ENCODE results near the gene KCNJ16.

Gene KCNJ16

DNA sequence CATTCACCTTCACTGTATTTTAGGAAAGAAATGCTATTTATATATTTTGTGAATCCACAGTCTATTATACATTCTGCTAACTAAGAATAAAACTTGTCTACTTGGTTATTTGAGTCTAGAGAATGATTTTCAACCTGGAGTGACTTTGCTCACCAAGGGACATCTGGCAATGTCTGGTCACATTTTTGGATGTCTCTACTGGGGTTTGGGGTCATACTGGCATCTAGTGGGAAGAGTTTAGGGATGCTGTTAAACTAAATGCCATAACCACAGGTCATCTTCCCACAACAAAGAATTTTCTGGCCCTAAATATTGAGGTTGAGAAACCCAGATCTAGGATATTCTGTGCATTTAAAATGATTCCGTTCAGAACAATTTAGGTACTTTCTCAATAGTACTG is 26.0 kb downstream of the KCNJ16 start:
- no peak for DNase-seq

- no peak for DNase-seq
These were observed 27.5 kb downstream of the KCNJ16 start for GRCh38 chr17:70102531-70102930.

GRCh38 chr17:70104791-70105523 is 29.9 kb downstream of the KCNJ16 start:
- DNase-seq, result no peak

GRCh38 chr17:70105641-70106040 is 30.6 kb downstream of the KCNJ16 start:
- no peak for DNase-seq

DNA sequence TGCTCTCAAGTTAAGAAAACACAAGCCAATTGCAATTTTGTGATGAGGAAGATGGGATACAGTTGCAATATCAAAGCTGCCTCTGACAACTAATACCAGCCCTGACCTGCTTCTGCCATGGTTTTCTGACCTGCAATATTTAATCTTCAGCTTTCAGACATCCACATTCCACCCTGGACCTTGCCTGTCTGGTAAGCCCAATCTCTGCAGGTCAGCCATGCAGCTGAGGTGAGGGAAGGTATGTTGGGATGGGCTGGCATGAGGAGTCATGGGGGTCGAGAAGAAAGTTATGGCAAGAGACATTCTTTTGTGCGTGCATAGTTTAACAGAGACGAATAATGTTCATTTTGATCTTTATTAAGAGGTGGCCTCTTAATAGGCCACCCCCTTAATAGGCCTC is 31.5 kb downstream of the KCNJ16 start:
- no peak for DNase-seq

DNA sequence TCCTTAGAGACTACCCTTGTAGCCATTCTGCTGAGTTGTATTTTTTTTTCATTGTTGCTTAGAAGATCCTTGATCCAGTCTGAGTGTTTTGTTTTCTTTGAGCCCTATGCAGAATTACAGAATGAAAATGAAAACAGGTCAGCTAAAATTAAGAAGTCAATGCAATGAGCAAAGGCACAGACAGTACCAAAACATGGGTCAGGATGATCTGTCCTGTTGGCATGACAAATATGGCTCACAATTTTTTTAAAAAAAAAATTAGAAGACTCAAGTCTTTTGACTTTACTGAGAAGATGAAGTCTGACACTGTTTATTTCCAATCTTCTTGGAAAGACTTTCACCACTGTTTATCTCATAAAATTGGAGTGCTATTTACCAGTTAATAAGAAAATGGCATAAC is 32.4 kb downstream of the KCNJ16 start:
- no peak for DNase-seq

DNA sequence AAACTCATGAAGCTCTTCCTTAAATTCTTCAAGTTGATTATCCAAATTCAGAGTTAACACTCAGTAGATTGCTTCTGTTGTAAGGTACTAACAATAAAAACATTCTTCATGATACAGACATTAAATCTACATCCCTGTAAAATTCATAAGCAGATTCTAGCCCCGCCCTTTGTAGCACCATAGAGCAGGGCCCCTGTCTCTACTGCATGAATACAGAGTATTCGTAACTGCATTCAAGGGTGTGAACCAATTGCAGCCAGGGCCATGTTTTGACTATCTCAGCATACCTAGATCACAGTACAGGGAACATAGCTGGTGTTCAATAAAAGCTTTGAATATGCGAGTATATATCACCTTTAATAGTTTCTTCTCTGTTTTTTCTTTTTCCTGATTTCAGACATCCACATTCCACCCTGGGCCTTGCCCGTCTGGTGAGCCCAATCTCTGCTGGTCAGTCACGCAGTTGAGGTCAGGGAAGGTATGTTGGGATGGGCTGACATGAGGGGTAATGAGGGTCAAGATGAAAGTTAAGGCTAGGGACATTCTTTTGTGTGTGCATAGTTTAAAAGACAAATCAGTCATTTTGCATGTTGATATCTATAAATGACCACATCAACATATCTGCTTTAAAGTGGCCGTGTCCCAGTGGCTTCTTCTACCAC is 33.0 kb downstream of the KCNJ16 start:
- DNase-seq, result no peak

- no peak for DNase-seq
These were observed 34.5 kb downstream of the KCNJ16 start for GRCh38 chr17:70109497-70109896.

- no peak for DNase-seq
These were observed 35.4 kb downstream of the KCNJ16 start for GRCh38 chr17:70110443-70110880.

DNA sequence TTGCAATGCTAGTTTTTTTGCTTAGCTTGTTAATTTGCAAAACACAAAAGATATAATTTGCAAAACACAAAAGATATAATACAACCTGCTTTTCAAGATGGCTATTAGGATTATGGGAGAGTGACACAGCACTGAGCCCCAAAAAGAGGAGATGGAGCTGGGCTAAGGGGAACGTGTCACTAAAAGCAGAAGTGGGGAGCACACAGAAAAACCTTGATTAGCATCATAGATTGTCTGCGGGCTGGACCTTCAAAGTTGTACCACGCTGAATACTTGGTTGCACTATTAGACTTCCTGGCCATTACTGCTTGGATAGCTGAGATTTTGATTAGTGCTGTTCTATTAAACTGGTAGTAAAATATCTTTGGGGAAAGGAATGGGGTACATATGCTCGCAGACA is 36.2 kb downstream of the KCNJ16 start:
- DNase-seq, result no peak

DNA sequence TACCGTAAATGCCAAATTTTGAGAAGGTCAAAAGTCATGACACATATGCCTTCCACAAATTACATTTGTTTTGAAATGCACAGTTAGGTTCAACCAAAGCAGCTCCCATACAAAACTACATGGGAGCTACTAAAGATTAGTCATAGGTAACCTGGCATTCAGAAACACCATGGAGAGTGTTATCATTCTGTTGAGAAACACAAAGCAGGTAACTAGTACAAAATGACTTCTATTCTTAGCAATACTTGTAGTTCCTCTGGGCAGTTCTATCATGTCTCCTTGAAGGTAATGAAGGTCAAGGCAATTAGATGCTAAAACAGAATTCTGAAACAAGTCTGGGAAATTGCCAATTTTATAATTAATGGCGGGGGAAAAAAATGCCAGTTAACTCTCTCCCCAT is 39.4 kb downstream of the KCNJ16 start:
- no peak for DNase-seq

GRCh38 chr17:70115126-70115525 is 40.1 kb downstream of the KCNJ16 start:
- no peak for DNase-seq

- no peak for DNase-seq
These were observed 41.9 kb downstream of the KCNJ16 start for GRCh38 chr17:70116919-70117318.

DNA sequence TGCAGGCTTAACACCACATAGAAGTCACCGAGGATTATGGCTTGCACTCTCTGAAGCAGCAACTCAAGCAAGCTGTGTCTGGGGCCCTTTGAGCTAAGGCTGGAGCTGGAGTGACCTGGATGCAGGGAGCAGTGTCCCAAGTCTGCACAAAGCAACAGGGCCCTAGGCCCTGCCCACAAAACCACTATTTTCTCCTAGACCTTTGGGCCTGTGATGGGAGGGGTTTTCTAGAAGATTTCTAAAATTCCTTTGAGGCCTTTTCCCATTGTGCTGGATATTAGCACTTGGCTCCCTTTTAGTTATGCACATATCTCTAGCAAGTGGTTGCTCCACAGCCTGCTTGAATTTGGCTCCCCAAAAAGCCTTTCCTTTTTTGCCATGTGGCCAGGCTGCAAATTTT is 44.5 kb downstream of the KCNJ16 start:
- DNase-seq, result no peak

GRCh38 chr17:70119983-70120382 is 45.0 kb downstream of the KCNJ16 start:
- no peak for DNase-seq

GRCh38 chr17:70120425-70120824 is 45.4 kb downstream of the KCNJ16 start:
- DNase-seq, result no peak

GRCh38 chr17:70121126-70121525 is 46.1 kb downstream of the KCNJ16 start:
- DNase-seq, result no peak

DNA sequence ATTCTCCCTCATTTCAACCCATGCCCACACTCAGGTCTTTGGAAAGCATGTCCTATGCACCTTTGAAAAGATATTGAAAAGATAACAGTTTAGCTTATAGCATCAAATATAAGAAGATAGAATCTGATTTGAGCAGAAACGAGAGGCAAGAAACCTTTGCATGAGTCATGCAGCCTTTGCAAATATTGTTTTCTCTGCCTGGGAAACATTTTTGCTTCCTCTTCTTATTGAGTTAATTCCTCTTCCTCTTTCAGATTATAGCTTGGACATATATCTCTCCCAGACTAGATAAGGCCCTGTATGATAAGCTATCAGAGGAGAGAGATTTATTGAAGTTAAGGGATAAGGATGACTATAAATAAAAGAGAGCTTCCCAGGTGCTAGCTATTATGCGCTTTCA is 48.2 kb downstream of the KCNJ16 start:
- DNase-seq, result no peak

DNA sequence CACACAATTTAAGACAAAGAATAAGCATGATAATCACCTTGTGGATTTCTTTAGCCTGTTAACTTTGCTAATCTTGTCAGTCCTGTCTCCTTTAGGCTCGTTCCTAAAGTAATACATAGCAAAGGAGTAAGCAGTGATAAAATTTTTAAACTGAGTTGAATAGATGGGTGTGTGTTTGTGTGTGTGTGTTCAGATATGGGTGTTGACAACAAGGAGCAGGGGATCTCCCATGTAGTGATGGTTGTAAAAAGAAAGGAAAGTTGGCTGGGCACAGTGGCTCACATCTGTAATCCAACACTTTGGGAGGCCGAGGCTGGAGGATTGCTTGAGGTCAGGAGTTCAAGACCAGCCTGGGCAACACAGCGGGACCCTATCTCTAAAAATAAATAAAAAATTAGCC is 49.7 kb downstream of the KCNJ16 start:
- DNase-seq, result no peak

GRCh38 chr17:70127221-70127873 is 52.3 kb downstream of the KCNJ16 start:
- DNase-seq, result no peak

GRCh38 chr17:70128727-70129238 is 53.8 kb downstream of the KCNJ16 start:
- no peak for DNase-seq

DNA sequence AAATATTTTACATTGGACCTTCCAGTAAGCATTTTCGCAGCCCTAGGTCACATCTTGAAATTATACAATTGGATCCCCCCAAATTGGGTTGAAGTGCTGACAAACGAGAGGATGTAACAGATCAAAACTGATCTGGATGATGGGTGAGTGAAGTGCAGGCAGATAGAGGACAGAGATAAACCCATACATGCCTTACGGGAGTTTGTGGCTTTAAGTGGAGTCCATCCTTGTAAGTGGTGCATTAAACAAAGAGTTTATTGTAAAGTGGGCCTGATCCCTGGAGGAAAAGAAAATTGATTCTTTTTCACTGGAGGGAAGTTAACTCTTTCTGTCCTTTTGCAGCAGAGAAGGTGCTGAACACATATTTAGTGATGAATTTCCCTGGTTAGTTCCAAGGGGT is 55.3 kb downstream of the KCNJ16 start:
- DNase-seq, result no peak

DNA sequence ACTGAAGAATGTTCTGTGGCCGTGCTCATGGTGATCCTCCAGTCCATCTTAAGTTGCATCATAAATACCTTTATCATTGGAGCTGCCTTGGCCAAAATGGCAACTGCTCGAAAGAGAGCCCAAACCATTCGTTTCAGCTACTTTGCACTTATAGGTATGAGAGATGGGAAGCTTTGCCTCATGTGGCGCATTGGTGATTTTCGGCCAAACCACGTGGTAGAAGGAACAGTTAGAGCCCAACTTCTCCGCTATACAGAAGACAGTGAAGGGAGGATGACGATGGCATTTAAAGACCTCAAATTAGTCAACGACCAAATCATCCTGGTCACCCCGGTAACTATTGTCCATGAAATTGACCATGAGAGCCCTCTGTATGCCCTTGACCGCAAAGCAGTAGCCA is 57.5 kb downstream of the KCNJ16 start:
- no peak for DNase-seq

- DNase-seq, result no peak
These were observed 59.0 kb downstream of the KCNJ16 start for GRCh38 chr17:70134042-70134441.
